ENCODE measurements around the gene CABLES2. TPM values are rescaled to one million over a fixed set of nuclear protein-coding genes. Genes with fewer than 3 reads are reported as not detected.

Gene CABLES2
- total RNA-seq, 1 donor from 2014 or later, result 4.1 TPM

DNA sequence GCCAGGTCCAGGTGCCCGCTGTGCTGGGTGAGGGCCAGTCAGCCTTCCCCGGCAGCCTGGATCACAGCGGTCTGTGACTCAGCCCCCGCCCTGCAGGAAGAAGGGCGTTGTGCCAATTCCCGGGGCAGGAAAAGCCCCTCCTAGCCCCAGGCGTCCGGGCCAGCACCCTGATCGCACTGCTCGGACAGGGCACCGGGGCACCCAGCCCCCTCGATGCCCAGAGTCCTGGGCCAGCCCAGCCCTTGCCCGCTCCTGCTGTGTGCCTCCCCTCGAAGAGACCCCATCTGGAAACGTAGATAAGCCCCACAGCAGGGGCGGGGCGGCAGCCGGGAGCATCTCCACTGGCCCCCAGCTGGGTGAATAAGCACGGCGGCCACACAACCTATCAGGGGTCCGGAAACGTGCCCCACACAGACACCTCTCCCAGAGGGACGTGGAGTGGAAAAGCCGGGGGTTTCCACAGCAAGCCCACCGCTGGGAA, 49.9 kb downstream of the CABLES2 start:
- Histone ChIP-seq H3K4me1 (peaks cover 75% of the 10 kb centered on the region), H3K9me3 (no peaks in the 10 kb centered on the region)
- peak; percentile 0 for ATAC-seq

DNA sequence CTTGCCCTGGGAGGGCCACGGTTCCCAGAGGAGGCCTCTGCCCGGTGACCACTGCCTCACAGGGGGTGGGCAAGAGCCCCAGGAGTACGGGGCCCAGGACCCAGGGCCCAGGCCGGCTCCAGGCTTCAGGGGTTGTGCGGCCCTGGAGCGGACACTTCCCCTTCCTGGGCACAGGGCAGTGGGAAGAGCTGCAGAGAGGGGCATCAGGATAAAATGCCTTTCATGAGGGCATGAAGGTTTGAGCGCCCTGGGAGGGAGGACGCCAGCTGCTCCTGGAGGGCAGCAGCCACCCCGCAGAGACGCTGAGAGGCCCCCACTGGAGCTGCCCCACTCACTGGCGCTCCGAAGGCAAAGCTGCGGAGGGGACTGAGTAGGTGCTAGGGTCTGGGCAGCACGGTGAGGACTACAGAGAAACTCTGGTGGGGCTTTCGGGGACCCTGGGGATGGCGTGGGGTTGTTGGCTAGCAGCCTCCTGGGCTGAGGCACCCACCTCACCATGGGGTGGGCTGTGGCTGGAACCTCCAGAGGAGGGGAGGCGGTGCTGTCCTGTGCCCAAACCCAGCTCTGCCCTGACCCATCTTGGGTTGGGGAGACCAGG, 50.4 kb downstream of the CABLES2 start:
- Histone ChIP-seq H3K4me3 (peak overlapping the region; percentile 14), H3K36me3 (peaks cover 2% of the 10 kb centered on the region), H3K27ac (peak overlapping the region; percentile 83), H3K27me3 (no peaks in the 10 kb centered on the region), H3K4me1 (peaks cover 70% of the 10 kb centered on the region), H3K9me3 (no peaks in the 10 kb centered on the region)
- DNase-seq (no peak), ATAC-seq (no peak)
- TF ChIP-seq, protein P1, sequence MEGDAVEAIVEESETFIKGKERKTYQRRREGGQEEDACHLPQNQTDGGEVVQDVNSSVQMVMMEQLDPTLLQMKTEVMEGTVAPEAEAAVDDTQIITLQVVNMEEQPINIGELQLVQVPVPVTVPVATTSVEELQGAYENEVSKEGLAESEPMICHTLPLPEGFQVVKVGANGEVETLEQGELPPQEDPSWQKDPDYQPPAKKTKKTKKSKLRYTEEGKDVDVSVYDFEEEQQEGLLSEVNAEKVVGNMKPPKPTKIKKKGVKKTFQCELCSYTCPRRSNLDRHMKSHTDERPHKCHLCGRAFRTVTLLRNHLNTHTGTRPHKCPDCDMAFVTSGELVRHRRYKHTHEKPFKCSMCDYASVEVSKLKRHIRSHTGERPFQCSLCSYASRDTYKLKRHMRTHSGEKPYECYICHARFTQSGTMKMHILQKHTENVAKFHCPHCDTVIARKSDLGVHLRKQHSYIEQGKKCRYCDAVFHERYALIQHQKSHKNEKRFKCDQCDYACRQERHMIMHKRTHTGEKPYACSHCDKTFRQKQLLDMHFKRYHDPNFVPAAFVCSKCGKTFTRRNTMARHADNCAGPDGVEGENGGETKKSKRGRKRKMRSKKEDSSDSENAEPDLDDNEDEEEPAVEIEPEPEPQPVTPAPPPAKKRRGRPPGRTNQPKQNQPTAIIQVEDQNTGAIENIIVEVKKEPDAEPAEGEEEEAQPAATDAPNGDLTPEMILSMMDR (IDR thresholded peaks at IDR 0.05), result no peak
- intact Hi-C loops (cut with DNase I), result no loop called here

More for the DNA sequence above, 49.9 kb downstream of the CABLES2 start:
- Histone ChIP-seq H3K27me3 (no peaks in the 10 kb centered on the region), H3K4me3 (peak overlapping the region; percentile 13), H3K36me3 (no peaks in the 10 kb centered on the region), H3K27ac (peak overlapping the region; percentile 83)
- DNase-seq, result no peak
- intact Hi-C loops (cut with DNase I), result no loop called here
- TF ChIP-seq, protein P1 (IDR thresholded peaks at IDR 0.05), result no peak

DNA sequence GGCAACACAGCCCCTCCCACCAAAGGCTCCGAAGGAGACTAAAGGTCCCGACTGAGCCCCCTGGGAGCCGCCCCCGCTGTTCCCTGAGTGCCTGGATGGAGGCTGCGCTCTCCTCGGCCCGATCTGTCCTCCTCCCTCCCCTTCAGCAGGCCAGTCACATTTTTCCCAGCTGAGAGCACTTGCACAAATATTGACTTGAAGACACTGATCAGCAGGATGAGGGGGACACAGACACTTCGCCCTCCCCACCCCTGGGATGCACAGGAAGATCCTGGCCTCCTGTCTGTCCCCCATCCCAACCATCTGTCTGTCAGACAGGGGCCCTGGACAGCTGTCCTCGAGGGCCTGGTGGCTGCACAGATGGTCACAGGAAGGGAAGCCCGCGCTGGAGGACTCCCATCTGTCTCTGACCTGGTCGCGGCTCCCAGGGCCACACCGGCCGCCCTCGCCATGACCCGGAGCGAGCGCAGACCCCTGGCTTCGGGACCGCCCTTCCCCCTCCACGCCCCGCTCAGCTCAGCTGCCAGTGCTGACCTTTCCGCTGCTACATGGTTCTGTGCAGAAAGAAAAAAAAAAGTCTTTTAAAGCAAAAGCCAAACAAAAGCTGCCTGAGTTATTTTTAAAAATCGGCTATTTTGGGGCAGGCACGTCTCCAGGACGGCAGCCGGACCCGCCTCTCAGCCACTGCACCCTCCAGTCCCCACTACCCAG, 51.1 kb downstream of the CABLES2 start:
- ATAC-seq (no peak), DNase-seq (no peak)
- peak overlapping the region; percentile 14 for H3K4me3 ChIP-seq
- no peaks in the 10 kb centered on the region for H3K27me3 ChIP-seq
- H3K9me3 ChIP-seq, result no peaks in the 10 kb centered on the region
- peak overlapping the region; percentile 83 for H3K27ac ChIP-seq
- TF ChIP-seq, protein P1 (IDR thresholded peaks at IDR 0.05), result no peak
- H3K36me3 ChIP-seq, result peaks cover 8% of the 10 kb centered on the region
- peaks cover 64% of the 10 kb centered on the region for H3K4me1 ChIP-seq
- intact Hi-C loops (cut with DNase I), result no loop called here

DNA sequence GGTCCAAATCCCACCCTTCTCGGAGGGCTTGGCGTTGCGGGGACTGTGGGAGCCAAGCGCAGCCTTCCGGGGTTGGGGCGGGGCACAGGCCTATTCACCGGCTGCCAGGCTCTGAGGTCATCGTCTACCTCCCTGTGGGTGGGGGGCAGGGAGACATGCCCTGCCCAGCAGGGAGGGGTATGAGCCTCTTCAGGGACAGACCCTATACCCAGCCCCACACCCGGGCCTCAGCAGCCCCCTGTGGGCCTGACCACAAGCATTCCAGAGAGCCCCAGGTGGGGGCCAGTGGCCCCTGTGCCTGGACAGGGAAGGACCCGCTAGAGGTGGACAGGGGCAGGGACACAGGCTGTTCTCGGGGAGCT, 51.6 kb downstream of the CABLES2 start:
- ATAC-seq, result peak; percentile 21
- H3K36me3 ChIP-seq, result peaks cover 11% of the 10 kb centered on the region
- no peak overlapping the region for H3K4me3 ChIP-seq
- H3K27me3 ChIP-seq, result no peaks in the 10 kb centered on the region
- peak overlapping the region; percentile 83 for H3K27ac ChIP-seq
- H3K4me1 ChIP-seq, result peaks cover 62% of the 10 kb centered on the region
- intact Hi-C loops (cut with DNase I), result no loop called here
- H3K9me3 ChIP-seq, result no peaks in the 10 kb centered on the region
- DNase-seq, result no peak
- TF ChIP-seq, protein P1 (IDR thresholded peaks at IDR 0.05), result no peak

DNA sequence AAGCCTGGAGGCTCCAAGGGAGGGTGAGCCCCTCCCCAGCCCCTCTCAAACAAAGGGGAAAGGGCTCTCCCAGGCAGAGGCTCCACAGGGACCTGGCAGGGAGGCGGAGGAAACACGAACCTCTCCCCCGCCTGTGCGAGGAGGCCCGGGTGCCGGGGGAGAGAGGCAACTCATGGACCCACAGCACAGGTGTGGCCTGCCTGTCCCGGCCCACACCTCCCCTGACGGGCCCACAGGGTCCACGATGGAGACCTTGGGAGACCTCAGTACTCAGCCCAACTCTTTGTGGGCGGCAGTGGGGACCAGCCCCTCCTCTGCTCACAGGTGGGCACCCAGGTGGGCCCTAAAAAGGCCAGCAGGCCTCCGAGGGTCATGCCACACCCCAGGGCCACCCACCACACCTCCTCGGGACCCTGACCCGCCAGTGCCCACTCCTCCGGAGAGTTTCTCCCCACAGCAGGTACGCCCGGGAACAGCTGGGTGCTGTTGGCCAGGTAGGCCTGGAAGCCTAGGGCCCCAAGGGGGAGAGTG, 52.2 kb downstream of the CABLES2 start:
- Histone ChIP-seq H3K36me3 (peaks cover 11% of the 10 kb centered on the region), H3K4me3 (no peak overlapping the region), H3K9me3 (no peaks in the 10 kb centered on the region), H3K27me3 (no peaks in the 10 kb centered on the region), H3K4me1 (peaks cover 63% of the 10 kb centered on the region), H3K27ac (peak overlapping the region; percentile 83)
- no peak for DNase-seq
- intact Hi-C loops (cut with DNase I), result no loop called here
- no peak for ATAC-seq
- TF ChIP-seq, protein P1 (IDR thresholded peaks at IDR 0.05), result no peak
